Subcutaneous adipose tissue (tissue), 4 donors: ENCODE results near the gene NRCAM. TPM values are rescaled to one million over a fixed set of nuclear protein-coding genes. Genes with fewer than 3 reads are reported as not detected.

Experiments used
- total RNA-seq, 4 donors: library from RNA; depleted of rRNA; stranded (reverse); fragments of >200 nt; gene quantifications; one replicate each; pipeline ENCODE4 v1.1.0, GENCODE V29; 2016
- TF ChIP-seq, protein P1 (sequence below): fragments of 450-650 bp; IDR thresholded peaks from one replicate; pipeline ENCODE4 v1.5.1; 2016; ENCODE audit warnings: low read depth, mild to moderate bottlenecking, control low read depth, antibody characterized with exemption, moderate library complexity

The NRCAM gene
- total RNA-seq, 4 donors from 2014 or later, result 21.1 to 74.4 (median 49.3) TPM

DNA sequence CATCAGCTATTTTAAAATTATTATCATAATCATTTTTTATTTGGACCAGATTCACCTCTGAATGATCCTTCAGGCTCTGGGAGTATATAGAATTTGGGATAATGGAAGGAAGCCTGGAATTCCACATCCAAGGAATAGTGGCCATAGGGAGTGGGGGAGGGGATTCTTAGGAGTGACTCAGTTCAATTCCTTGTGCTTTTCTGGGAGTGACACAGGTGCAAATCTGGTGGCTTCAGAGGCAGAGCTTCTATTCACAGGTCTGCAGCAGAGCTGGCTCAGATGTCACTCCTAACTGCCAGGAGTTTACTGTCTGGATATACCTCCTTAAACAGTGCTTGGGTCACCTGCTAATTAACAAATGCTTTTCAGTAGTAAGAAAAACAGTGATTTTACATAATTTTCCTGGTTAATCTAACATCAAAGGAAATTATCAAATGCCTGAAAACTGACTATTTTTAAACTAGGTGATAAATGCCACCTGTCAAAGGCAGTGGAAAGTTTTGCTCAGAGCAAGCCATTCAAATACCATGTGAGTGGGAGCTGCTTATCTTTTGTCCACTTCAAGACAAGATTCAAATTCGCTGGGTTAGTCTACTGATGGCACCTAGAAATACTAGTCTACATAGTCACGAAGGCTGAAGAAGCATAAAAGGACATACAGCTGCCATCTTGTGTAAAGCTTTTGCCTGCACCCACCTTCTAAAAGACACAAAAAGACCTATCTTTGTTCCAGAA is 219.4 kb downstream of the NRCAM start:
- TF ChIP-seq, protein P1, sequence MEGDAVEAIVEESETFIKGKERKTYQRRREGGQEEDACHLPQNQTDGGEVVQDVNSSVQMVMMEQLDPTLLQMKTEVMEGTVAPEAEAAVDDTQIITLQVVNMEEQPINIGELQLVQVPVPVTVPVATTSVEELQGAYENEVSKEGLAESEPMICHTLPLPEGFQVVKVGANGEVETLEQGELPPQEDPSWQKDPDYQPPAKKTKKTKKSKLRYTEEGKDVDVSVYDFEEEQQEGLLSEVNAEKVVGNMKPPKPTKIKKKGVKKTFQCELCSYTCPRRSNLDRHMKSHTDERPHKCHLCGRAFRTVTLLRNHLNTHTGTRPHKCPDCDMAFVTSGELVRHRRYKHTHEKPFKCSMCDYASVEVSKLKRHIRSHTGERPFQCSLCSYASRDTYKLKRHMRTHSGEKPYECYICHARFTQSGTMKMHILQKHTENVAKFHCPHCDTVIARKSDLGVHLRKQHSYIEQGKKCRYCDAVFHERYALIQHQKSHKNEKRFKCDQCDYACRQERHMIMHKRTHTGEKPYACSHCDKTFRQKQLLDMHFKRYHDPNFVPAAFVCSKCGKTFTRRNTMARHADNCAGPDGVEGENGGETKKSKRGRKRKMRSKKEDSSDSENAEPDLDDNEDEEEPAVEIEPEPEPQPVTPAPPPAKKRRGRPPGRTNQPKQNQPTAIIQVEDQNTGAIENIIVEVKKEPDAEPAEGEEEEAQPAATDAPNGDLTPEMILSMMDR, result no peak

DNA sequence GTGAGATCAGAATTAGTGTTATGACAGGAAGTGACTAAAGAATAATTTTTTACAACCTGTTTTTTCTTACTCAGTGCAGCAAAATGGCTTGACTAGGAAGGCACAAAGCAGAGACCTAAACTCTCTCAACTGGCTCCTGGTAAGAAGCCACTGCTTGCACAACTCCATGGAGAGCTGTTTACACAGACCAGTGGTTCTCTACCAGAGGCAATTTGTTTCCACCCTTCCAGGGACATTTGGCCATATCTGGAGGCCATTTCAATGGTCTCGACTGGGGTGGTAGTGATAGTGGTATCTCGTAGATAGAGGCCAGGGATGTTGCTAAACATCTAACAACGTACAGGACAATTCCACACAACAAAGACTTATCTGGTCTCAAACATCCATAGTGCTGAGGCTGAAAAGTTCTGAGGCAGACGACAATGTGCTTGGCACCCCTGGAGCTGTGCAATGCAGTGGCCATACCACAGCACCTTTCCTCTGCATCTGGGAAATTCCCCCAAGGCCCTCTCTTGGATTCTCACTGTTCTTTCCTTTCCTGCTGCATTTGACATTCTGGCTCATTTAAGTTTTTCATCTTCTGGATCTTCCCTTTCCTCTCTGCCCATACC is 220.7 kb downstream of the NRCAM start:
- TF ChIP-seq, protein P1, result no peak

DNA sequence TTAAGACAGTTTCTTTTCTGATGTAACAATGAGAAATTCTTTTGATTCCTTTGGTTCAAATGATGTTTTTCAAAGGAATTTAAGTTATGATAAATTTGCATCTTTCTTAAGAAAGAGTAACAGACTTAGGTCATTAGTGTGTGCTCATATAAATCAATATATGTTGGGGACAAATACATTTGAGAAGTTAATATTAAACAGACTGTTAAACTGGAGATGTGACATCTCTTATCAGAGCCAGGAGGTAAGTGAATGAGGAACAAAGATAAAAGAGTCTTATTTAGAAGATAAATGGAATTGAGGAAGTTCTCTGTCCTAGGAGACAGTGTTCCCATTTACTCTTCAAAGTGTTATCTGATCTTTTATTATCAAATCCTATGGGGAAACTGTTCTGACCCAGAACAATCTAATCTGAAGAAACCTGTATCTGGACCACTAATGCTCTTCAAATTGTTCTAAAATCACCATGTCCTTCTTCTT is 221.2 kb downstream of the NRCAM start:
- TF ChIP-seq, protein P1, result no peak

DNA sequence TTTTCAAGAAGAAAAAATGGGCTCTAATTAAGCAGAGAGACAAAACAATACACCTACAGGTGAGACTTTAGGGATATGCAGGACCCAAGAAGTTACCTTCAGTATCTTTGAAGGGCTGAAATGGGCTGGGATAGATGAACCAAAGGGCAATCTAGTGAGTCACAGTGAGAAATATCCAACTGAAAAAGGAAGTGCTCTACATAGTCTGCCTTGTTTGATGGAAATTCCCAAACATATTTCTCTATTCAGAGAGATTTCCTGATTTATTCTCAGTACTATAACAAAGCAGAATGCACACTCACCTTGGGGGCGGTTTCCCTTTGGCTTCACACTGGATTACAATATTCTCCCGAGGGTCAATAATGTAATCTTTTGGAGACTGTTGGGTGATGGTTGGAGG is 222.0 kb downstream of the NRCAM start:
- TF ChIP-seq, protein P1, result no peak

DNA sequence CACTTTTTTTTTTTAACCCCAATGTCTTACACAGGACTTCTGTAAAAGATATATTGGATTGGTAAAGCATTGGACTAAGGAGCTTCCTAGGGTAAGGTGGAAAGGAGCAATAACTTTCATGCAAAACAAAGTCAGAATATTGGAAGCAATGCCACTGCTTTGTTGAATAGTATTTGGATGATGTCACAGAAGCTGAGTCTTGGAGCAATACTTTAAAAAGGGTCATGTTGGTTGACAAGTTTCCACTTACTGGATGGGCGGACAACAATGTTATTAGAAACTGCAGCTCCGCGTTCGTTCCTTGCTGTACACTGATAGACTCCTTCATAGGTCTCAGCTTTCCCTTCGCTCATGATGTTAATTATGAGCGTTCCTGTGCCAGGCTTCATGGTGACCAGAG is 224.2 kb downstream of the NRCAM start:
- TF ChIP-seq, protein P1, result no peak

DNA sequence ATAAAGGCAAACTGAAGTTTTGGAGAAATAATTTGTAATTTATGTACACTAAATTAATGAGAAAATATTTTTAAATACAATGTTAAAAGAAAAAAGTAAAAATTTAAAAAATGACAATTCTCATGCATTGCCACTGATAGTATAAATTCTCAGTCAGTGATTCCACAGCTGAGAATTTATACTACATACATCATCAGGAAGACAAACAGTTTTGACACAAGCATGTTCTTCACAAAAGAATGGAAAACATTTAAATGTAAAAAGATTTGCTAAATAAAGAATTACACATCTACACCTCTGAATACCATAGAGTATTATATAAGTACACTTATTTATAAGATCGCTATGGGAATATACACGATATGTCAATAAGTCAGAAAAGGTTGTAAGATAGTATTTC is 225.0 kb downstream of the NRCAM start:
- TF ChIP-seq, protein P1, result no peak

DNA sequence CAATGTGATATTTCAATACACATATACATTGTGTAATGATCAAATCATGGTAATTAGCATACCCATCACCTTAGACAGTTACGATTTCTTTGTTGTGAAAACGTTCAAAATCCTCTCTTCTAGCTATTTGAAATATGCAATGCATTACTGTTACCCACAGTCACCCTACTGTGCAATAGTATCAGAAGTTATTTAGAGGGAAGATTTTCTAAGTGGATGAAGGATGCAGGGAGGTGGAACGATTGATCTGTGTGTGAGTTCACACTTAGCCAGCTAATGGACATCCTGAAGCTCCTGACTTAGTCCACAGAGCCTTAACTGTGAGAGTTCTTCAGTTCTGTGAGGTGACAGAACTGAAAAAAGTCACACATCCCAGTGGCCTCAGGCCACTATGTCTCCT is 228.9 kb downstream of the NRCAM start:
- TF ChIP-seq, protein P1, result no peak
